Sigmoid colon (tissue), 4 donors: ENCODE measurements around the gene TRNP1.

ENCODE experiments used
- POLR2AphosphoS5 ChIP-seq, 4 donors: sonication (generic); formaldehyde crosslinking; IDR thresholded peaks; one replicate each; pipeline ENCODE4 v1.6.1; 2017; ENCODE audit warnings: antibody characterized with exemption in 4 of 4
- TF ChIP-seq, protein P1 (sequence below), 4 experiments: fragments of 450-650 bp in 3 of 4; fragments of 200-600 bp in 1 of 4; IDR thresholded peaks; one replicate each; pipeline ENCODE4 v1.5.1; 2016 to 2019; ENCODE audit warnings: antibody characterized with exemption in 4 of 4, mild to moderate bottlenecking in 3 of 4, moderate library complexity in 2 of 4

GRCh38 chr1:27000817-27001460 lies 7.4 kb downstream of the TRNP1 start:
- TF ChIP-seq, protein P1, sequence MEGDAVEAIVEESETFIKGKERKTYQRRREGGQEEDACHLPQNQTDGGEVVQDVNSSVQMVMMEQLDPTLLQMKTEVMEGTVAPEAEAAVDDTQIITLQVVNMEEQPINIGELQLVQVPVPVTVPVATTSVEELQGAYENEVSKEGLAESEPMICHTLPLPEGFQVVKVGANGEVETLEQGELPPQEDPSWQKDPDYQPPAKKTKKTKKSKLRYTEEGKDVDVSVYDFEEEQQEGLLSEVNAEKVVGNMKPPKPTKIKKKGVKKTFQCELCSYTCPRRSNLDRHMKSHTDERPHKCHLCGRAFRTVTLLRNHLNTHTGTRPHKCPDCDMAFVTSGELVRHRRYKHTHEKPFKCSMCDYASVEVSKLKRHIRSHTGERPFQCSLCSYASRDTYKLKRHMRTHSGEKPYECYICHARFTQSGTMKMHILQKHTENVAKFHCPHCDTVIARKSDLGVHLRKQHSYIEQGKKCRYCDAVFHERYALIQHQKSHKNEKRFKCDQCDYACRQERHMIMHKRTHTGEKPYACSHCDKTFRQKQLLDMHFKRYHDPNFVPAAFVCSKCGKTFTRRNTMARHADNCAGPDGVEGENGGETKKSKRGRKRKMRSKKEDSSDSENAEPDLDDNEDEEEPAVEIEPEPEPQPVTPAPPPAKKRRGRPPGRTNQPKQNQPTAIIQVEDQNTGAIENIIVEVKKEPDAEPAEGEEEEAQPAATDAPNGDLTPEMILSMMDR (IDR thresholded peaks at IDR 0.05), result no peak
- TF ChIP-seq POLR2AphosphoS5 (IDR thresholded peaks at IDR 0.05), result peak in 3 of 4 donors; percentile 68 to 73 (median 71)
